HepG2 (cell line): Measurements from ENCODE around the gene COG1. TPM values are rescaled to one million over a fixed set of nuclear protein-coding genes. Genes with fewer than 3 reads are reported as not detected.

ENCODE experiments used
- CEBPG ChIP-seq: IDR thresholded peaks from 2 replicates; pipeline ENCODE4 v1.6.1; 2016
- FOXJ3 ChIP-seq: sonication (generic); formaldehyde crosslinking; IDR thresholded peaks from 2 replicates; pipeline ENCODE4 v1.4.0; 2020; ENCODE audit warnings: missing genetic modification reagents, mild to moderate bottlenecking, borderline replicate concordance
- GATAD2A ChIP-seq: IDR thresholded peaks from 2 replicates; pipeline ENCODE4 v1.6.1; 2016
- HNRNPUL1 ChIP-seq: fragments of 200-400 bp; formaldehyde crosslinking; IDR thresholded peaks from 2 replicates; pipeline ENCODE4 v1.6.1; 2017; ENCODE audit warnings: low read depth, mild to moderate bottlenecking, low read length, moderate library complexity
- KDM5B ChIP-seq: sonication (generic); formaldehyde crosslinking; IDR thresholded peaks from 2 replicates; pipeline ENCODE4 v1.4.0; 2020; ENCODE audit warnings: missing genetic modification reagents, mild to moderate bottlenecking, borderline replicate concordance
- KDM6A ChIP-seq: IDR thresholded peaks from 2 replicates; pipeline ENCODE4 v1.6.1; 2016; ENCODE audit warnings: low read depth
- MED8 ChIP-seq: sonication (generic); formaldehyde crosslinking; IDR thresholded peaks from 2 replicates; pipeline ENCODE4 v1.8.1; 2023; ENCODE audit warnings: mild to moderate bottlenecking, missing genetic modification reagents; ENCODE audit not compliant: insufficient replicate concordance
- MZF1 ChIP-seq: sonication (generic); formaldehyde crosslinking; IDR thresholded peaks from 2 replicates; pipeline ENCODE4 v1.8.1; 2023; ENCODE audit warnings: mild to moderate bottlenecking, missing genetic modification reagents, borderline replicate concordance
- REPIN1 ChIP-seq: sonication (generic); formaldehyde crosslinking; IDR thresholded peaks from 2 replicates; pipeline ENCODE4 v1.8.0; 2022; ENCODE audit warnings: missing genetic modification reagents, low read depth, mild to moderate bottlenecking, borderline replicate concordance
- SALL1 ChIP-seq: sonication (generic); formaldehyde crosslinking; IDR thresholded peaks from 2 replicates; pipeline ENCODE4 v1.8.0; 2022; ENCODE audit warnings: mild to moderate bottlenecking, missing genetic modification reagents
- THAP9 ChIP-seq: sonication (generic); formaldehyde crosslinking; IDR thresholded peaks from 2 replicates; pipeline ENCODE4; 2020; ENCODE audit warnings: missing genetic modification reagents, mild to moderate bottlenecking, borderline replicate concordance
- ZBTB10 ChIP-seq: sonication (generic); formaldehyde crosslinking; IDR thresholded peaks from 2 replicates; pipeline ENCODE4 v1.4.0; 2020; ENCODE audit warnings: missing genetic modification reagents, borderline replicate concordance
- ZNF10 ChIP-seq: sonication (generic); formaldehyde crosslinking; IDR thresholded peaks from 2 replicates; pipeline ENCODE4 v1.4.0; 2020; ENCODE audit warnings: mild to moderate bottlenecking, low read depth, missing genetic modification reagents, borderline replicate concordance
- ZNF570 ChIP-seq: sonication (generic); formaldehyde crosslinking; IDR thresholded peaks from 2 replicates; pipeline ENCODE4 v1.4.0; 2020; ENCODE audit warnings: mild to moderate bottlenecking, missing genetic modification reagents, borderline replicate concordance
- ZNF598 ChIP-seq: sonication (generic); formaldehyde crosslinking; IDR thresholded peaks from 2 replicates; pipeline ENCODE4 v1.5.1; 2020; ENCODE audit warnings: mild to moderate bottlenecking, missing genetic modification reagents, borderline replicate concordance
- ZNF646 ChIP-seq: sonication (generic); formaldehyde crosslinking; IDR thresholded peaks from 2 replicates; pipeline ENCODE4 v1.9.0; 2021; ENCODE audit warnings: mild to moderate bottlenecking, missing genetic modification reagents
- polyA plus RNA-seq, 8 experiments: library from polyadenylated mRNA; depleted of rRNA in 3 of 8; stranded (reverse) in 7 of 8; unstranded in 1 of 8; fragments of >200 nt; fragmentation: Illumina TruSeq in 4 of 8; extraction: Trizol in 4 of 8; gene quantifications; 2 replicates each; pipeline versions ENCODE4 v1.2.1 to v1.2.3, GENCODE V29; 2011 to 2016; ENCODE audit warnings: low read depth in 4 of 8, missing spikeins in 1 of 8, mixed read lengths in 1 of 8; ENCODE audit not compliant: insufficient read depth in 1 of 8
- total RNA-seq, 5 experiments: library from RNA; depleted of rRNA; stranded (reverse); fragments of >200 nt; fragmentation: Illumina TruSeq; extraction: Trizol; gene quantifications; 2 replicates each; pipeline ENCODE4 v1.2.3, GENCODE V29; 2016; ENCODE audit warnings: low read depth in 1 of 5

Gene COG1
- total and polyA plus RNA-seq, 2 of the 13 experiments (the other 11 are each of a cell fraction or from before 2014, with no cell fraction given): 36.6 to 39.7 TPM

GRCh38 chr17:73192894-73193701 lies at the start of gene COG1 (continued):
- TF ChIP-seq THAP9 (CRISPR knock-in tag) (peak; percentile 66), SALL1 (CRISPR knock-in tag) (peak; percentile 55; the same call in 1 of the 2 replicates), MZF1 (CRISPR knock-in tag) (0 out of 2 replicates have a peak, but pooled peaks have one; percentile 23), KDM6A (CRISPR knock-in tag) (no peak), KDM5B (CRISPR knock-in tag) (peak; percentile 96), CEBPG (no peak), FOXJ3 (CRISPR knock-in tag) (no peak), HNRNPUL1 (0 out of 2 replicates have a peak, but pooled peaks have one; percentile 66), ZBTB10 (CRISPR knock-in tag) (no peak), MED8 (CRISPR knock-in tag) (peak; percentile 17), ZNF598 (CRISPR knock-in tag) (no peak), ZNF646 (CRISPR knock-in tag) (no peak), REPIN1 (peak; percentile 34; the same call in 1 of the 2 replicates), ZNF570 (no peak), GATAD2A (CRISPR knock-in tag) (peak; percentile 56; the same call in 1 of the 2 replicates), ZNF10 (CRISPR knock-in tag) (no peak)
